Stimulated activated CD4-positive, alpha-beta T cell treated with anti-CD3 and anti-CD28 coated beads, Interleukin-12 subunit alpha, Interleukin-12 subunit beta, amount 100 ng/mL, for 4 hours (primary cell): Measurements from ENCODE around the gene TMEM238.

Source experiments
- DNase-seq: peaks from one replicate; pipeline ENCODE4 v3.0.0-alpha.2; 2020

The TMEM238 gene

DNA sequence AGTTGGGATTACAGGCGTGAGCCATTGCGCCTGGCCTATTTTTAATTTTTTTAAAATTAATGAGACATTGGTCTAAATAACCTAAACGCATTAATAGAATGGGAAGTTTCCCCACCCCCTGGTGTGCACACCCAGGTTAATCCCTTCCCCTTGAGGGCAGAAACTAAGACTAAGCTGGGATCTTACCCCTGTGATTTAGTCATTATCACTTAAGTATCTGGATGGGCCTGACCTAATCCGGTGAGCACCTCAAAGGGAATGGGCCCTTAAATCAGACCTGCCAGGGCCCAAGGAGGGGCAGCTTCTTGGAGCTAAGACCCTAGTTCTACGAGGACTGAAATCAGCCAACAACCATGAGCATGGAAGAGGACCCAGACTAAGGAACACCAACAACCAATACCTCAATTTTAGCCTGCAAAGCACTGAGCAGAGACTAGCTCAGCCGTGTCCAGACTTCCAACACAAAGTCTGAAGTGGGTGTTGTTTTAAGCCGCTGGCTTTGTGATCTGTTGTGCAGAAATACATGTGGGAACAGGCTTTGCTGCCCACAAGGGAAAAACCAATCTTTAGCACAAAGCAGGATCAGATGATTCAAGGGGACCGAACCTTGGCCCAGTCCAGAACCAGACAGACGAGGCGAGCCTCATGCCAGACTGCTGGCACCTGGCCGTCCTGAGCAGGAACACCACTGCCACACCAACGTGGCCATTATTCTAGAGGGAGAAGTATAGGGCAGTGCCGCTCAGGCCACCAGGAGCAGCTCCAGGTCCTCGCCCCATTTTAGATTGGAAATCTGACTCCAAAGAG is 16.4 kb upstream of the TMEM238 start:
- DNase-seq: no peak

DNA sequence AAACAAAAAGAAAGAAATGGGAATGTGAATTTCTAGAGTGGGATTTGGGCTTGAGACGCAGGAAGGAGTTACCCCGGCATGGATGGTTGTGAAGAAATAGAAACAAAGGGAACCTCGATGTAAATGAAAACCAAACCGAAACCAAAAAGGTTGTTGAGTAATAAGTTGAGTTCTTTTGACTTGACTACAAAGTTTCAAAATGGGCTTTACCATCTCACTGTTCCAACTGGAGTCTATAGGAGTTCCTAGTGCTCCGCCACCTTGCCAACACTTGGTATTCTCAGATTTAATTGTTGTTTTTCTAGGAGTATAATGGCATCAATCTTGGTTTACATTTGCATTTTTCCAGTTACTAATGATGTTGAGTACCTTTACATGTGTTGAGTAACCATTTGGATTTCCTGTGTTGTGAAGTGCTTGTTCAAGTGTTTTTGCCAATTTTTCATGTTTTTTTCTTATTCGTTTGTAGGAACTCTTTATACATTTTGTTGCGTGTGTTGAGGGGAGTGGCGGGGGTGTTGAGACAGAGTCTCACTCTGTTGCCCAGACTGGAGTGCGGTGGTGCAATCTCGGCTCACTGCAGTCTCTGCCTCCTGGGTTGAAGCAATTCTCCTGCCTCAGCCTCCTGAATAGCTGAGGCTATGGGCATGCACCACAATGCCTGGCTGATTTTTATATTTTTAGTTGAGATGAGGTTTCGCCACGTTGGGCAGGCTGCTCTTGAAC is 14.3 kb upstream of the TMEM238 start:
- DNase-seq: no peak

DNA sequence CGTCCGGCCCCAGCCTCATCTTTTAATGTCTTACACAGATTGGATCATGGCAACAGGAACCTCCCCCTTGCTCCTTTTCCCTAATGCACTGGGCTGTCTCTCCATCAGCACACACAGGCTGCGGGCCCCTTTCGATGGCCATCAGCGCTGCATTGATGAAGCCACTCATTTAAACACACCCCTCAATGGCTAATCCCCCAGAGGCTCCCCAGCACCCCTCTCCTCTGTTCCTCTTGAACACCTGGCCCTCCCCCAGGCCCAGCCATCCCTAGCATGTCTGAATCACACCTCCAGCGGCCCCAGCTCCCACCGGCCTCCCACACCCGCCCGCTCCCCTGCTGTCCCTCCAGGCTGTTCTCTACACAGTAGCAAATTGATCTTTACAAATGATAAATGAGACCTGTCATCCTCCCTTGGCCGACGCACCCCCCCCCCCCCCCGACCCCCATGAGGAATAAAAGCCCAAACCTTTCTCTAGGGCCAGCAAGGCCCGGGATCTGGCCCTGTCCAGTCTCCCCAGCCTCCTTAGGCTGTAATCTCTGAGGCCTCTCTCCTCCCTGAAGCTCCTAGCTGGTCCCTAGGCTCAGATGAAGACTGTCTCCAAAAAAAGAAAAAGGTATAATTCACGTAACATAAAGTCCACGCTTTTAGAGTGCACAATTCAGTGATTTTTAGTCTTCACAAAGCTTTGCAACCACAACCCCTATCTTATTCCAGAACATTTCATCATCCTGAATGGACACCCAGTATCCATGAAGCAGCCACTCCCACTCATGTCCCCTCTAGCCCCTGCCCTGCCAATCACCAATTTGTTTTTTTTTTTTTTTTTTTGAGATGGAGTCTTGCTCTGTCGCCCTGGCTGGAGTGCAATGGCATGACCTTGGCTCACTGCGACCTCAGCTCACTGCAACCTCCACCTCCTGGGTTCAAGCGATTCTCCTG is 9.0 kb upstream of the TMEM238 start:
- DNase-seq: no peak

DNA sequence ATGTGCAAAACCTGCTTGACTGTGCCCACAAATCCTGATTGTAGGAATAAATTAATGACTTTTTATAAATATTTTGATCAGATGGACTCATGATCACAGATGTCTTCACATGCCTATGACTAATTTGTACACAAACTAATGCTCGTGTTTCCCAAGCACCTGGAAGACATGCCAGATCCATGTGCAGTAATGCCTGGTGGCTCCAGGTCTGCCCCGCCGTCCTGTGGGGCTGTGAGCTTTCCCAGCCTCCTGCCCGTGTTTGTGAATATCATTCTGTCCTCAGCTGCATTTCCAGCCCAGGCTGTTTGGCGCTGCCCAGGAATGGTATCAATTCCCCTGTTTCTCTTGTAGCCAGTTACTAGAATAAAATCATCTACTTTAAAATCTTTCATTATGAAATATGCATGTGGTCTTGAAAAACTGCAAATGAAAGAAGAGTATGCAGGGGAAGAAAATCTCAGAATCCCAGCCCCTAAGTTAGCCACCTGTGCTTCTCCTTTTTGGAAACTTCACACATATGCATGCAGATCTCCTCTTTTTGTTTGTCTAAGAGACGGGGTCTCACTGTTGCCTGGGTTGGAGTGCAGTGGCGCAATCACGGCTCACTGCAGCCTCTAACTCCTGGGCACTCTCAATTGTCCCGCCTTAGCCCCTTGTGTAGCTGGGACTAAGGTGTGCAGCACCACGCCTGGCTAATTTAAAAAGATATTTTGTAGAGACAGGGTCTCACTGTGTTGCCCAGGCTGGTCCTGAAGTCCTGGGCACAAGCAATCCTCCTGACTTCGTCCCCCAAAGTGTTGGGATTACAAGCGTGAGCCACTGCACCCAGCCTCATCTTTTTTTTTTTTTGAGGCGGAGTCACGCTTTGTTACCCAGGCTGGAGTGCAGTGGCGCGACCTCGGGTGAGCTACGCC is 7.9 kb upstream of the TMEM238 start:
- no peak for DNase-seq

DNA sequence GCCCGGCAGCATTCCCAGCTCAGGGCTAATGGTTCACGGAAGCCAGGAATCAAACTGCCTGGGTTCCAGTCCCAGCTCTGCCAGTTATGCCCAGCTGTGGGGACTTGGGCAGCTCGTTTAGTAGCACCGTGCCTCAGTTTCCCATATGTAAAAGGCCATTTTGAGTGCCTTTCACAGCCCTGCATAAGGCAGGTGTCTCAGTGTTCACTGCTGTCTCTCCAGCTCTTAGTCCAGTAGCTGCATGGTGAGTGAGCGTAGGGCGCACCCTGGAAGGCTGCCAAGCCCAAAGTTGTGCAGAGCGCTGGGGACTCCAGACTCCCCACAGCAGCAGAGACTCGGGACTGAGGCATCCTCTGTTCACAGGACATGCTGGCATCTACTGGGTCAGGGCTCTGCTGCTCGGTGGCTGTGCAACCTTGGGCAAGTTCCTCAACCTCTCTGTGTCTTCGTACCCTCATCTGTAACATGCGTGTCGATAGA is 7.1 kb upstream of the TMEM238 start:
- no peak for DNase-seq

DNA sequence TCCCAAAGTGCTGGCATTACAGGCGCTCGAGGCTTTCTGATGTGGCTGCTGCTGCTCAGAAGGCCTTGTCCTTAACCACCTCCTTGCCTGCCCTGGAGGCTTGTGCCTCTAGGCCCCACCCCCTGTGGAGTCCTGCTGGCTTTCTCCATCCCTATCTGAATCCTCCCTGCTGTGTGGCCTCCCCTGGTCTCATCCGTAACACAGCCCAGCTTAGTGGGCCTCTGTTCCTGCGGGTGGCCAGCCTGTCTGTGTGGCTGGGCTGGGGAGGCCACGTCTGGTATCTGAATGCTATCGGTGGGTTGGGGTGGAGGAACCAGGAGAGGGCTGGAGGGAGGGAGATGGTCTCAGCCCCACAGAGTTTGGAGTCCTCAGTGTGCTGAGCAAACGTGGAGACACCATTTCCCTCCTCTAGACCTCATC is 6.4 kb upstream of the TMEM238 start:
- DNase-seq: no peak

DNA sequence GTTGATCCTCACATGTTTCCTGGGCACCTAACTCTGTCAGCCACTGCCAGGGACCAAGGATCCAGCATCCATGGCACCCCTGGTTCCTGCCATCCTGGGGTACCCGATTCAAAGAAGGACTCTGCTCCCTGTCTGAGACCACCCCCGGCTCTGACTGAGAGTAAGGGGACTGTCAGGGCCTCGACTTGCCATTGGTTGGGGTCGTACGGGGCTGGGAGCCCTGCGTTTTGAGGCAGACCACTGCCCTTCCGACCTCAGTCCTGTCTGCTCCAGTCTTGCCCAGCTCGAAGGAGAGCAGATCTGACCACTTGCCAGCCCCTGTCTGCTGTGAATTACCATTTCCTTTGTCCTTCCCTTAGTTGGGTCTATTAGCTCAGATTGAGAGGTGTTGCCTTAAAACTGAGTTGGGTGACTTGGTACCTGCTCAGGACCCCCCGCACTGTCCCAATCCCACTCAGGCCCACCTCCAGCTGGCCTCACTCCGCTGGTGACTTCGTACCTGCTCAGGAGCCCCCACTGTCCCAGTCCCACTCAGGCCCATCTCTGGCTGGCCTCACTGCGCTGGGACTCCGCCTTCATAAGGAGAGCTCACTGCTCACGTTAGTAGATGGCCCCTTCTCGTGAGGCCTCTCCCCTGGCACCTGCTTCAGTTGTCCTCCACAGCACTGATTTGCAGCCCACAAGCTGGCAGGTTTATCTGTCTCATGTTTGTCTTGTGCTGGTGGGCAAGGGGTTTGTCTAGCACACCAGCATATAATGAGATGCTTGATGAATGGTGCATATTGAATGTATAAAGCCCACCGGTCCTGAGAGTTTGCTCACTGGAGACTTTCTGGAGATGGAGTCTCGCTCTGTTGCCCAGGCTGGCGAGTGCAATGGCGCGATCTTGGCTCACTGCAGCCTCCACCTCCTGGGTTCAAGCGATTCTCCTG is 5.6 kb upstream of the TMEM238 start:
- no peak for DNase-seq

DNA sequence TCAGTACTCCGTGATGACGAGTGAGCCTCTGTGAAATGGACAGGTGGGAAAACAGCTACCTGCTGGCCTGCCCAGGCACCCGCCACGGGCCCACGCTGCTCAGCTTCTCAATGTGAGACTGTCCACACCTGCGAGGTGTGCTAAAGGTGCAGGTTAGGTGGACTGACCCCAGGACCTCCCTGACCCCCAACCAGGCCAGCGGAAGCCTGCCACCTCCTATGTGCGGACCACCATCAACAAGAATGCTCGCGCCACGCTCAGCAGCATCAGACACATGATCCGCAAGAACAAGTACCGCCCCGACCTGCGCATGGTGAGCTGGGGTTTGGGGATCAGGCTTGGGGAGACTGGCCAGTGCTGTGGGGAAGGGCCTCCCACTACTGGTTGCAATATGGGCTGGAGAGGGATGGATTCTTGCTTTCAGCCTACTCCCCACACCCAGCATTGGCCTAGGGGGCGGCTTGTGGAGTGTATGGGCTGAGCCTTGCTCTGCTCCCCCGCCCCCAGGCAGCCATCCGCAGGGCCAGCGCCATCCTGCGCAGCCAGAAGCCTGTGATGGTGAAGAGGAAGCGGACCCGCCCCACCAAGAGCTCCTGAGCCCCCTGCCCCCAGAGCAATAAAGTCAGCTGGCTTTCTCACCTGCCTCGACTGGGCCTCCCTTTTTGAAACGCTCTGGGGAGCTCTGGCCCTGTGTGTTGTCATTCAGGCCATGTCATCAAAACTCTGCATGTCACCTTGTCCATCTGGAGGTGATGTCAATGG is 3.8 kb upstream of the TMEM238 start:
- DNase-seq: no peak

DNA sequence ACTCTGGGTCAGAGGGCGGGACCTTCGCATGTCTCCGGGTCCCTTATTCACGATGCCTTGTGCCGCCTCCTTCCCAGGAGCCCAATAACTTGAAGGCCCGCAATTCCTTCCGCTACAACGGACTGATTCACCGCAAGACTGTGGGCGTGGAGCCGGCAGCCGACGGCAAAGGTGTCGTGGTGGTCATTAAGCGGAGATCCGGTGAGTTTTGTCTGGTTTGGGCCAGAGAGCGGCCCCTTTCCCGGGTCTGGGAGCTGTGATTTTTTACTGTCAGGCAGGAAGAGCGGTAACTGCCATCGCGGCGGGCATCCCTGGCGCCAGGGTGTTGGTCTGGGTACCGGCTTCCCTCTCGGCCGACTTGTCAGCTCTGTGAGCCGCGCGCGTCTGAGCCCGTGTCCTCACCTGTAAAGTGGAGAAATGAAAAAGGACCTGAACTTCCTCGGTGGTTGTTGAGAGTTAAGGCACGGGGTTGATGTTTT is 2.4 kb upstream of the TMEM238 start:
- DNase-seq: no peak

DNA sequence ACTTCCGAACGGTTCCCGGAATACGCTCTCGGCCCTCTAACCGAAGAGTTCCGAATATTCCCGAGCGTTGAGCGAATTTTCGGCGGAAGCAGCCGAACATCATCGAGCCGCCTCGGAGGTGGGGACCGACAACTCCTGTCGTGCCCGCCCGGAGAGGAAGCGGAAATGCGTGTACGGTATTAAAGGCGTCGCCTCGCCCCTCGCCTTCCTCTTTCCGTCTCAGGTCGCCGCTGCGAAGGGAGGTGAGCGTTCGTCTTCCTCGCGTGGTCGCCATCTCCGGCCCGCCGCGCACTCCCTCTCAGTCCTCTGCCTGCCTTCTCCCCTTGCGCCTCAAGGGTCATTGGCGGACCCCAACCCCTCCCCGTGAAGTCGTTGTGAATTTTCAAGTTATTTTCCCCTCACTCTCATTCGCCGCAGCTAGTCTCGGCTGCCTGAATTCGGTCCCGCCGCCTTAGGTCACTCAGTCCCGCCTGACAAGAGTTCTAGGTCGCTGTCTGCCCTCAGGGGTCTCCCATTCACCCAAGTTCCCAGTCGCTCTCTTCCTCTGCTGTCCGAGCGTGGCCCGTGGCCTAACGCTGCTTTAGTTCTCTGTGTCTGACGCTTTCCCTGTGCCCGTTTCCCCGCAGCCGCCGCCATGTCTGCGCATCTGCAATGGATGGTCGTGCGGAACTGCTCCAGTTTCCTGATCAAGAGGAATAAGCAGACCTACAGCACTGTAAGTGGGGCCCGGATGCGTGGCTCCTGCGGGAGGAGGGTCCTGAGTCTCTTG is 1.8 kb upstream of the TMEM238 start, which contains the start of gene RPL28:
Gene RPL28 (plus strand): TSS at position 209 of the 769 bp plus-strand sequence. CDS start 426 bp downstream, at position 635.
- peak; percentile 97 for DNase-seq

DNA sequence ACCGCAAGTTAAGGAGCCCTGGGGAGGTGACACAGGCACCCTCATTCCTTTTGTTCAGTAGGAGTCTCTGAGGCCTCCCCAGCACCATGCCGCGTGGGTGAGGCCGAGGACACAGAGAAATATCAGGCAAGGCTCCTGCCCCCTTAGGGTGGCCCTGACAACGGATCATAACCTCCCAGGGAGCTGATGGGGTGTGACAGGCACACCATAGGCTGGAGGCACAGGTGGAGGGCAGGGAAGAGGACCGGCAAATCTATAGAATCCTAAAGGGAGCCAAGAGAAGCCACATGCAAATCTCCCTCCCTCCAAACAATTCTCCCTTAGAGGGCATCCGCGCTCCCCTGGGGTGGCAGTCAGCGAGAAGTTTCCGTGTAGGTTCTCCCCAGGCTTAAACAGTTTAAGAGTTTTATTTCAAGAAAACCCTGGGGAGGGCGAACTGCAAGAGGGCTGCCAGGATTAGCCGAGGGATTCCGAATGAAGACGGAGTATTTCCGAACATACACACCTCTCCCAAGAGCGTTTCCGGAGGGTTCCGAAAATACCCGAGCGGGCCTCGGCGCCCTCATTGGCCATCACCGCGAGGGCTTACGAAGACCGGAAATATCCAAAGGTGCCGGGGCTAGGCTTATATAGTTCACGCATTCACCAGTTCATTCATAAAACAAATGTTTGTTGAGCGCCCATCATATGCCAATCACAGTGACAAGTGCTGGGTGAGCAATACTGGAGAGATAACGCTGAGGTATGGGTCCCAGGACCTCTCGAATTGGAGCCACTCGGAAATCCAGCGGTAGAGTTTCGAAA is 1.0 kb upstream of the TMEM238 start:
- DNase-seq: peak; percentile 95

DNA sequence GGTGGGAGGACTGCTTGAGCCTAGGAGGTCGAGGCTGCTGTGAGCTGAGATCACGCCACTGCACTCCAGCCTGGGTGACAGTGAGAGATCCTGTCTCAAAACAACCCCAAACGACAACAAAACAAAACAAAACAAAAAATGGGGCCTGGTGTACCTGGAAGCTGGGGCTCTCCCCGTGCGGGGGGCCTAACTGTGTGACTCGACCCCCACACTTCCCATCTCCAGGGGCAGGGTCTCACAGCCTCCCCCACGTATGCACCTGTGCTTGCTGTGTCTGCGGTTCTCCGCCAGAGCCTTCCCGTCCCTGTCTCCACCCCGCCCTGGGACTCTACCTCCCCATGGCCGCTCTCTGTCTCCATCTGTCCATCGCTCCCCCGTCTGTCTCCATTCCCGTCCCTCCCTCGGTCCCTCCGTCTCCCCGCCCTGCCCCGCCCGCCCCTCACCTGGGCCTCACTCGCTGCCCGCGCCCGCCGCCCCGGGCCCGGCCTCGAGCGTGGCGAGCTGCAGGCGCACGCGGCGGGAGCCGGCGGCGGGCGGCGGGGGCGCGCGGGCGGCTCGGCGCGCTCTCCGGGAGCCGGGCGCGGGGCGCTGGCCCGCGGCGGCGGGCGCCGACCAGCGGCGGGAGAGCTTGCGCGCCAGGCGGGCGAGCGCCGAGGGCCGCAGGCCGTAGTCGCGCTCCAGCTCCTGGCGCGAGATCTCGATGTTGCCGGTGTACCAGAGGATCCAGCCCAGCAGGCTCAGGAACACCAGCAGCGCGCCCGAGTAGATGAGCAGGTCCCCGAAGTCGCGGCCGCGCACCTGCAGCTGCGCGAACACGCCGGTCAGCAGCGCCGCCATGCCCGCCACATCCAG is 587 bp downstream of the TMEM238 start:
- peak; percentile 51 for DNase-seq

DNA sequence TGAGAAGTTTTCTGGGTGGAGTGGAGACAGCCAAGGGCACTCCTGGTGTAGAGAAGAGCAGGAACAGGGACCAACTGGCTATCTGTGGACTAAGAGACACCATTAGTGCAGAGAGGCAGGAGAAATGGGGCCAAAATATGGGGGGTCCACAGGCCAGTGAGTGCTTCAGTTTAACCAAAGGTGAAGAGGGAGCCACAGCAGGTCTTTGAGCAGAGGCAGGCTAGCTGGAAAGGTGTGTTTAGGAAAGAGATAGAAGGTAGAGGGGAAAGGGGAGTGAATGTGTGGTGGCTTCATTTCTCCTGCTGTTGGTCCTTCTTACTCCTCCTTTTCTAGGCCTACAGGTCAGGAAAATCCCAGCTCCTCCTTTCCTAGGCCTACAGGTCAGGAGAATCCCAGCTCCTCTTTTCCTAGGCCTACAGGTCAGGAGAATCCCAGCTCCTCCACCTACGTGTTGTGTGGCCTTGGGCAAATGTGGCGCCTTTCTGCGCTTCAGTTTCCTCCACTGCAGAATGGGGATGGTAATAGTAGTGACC is 1.5 kb downstream of the TMEM238 start:
- no peak for DNase-seq

DNA sequence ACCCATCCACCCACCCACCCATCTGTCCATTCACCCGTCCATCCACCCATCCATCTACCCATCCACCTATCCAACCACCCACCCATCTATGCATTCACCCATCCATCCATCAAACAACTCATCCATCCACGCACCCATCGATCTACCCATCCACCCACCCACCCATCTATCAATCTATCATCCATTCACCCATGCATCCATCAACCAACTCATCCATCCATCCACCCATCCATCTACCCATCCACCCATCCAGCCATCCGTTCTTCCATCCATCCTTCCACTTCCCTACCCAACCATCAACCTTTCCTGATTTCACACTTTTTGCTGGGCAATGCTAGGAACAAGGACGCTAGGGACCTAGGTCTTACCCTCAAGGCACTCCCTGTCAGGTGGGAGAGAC is 2.1 kb downstream of the TMEM238 start:
- DNase-seq: no peak

DNA sequence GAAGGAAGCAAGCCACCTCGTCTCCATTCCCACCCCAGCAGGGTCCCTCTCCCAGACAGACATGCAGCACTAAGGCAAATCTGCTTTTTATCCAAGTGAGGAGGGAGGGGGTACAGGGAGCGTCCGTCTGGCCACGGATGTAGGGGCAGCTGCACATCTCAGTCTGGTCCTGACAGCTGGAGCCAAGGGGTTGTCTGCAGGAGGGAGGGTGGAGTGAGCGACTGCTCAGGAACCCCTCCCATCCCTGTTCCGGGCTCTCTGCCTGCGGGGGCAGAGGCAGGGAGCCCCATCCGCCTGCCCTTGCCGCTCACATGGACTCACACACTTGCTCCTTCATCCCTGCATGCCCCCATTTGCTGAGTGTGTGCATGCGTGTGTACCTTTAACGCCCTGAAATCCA is 4.9 kb downstream of the TMEM238 start:
- no peak for DNase-seq

DNA sequence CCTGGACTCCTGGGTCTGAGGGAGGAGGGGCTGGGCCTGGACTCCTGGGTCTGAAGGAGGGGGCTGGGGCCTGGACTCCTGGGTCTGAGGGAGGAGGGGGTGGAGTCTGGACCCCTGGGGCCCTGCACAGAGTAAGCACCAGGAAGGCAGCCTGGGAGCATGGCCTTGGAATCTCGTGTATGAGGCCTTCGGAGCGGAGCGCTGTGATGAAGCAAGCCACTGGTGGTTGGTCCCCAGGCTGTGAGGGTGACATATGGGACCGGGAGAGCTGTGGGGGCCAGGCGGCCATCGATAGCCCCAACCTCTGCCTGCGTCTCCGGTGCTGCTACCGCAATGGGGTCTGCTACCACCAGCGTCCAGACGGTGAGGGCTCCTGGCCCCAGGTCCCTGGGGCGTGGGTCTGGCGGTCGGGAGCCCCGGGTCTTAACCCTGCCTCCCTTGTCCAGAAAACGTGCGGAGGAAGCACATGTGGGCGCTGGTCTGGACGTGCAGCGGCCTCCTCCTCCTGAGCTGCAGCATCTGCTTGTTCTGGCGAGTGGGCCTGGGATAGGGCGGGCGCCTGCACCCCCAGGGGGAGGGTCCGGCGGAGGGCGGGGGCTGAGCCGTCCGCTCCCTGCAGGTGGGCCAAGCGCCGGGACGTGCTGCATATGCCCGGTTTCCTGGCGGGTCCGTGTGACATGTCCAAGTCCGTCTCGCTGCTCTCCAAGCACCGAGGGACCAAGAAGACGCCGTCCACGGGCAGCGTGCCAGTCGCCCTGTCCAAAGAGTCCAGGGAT is 6.5 kb downstream of the TMEM238 start:
- no peak for DNase-seq
